Activated T-cell treated with anti-CD3 and anti-CD28 coated beads, Interleukin-2, amount 50 U/mL, for 24 hours (primary cell): ENCODE measurements around the gene MAPKAP1.
"Not testable (repeated sequence)": the region's sequence is repeated elsewhere in the genome, so short reads cannot be mapped to it uniquely, and the experiment has no call there.

Source experiments
- DNase-seq: peaks from one replicate; pipeline ENCODE4 v3.0.0-alpha.2; 2020
- H3K27ac Mint-ChIP-seq: 2 replicates; pipeline ENCODE4 v1.8.0; 2020; ENCODE audit warnings: mild to moderate bottlenecking, mixed read lengths
- H3K27me3 Mint-ChIP-seq: 2 replicates; pipeline ENCODE4 v1.8.0; 2020; ENCODE audit warnings: mixed read lengths
- H3K36me3 Mint-ChIP-seq: 2 replicates; pipeline ENCODE4 v1.8.0; 2020; ENCODE audit warnings: low read depth, mixed read lengths
- H3K4me1 Mint-ChIP-seq: 2 replicates; pipeline ENCODE4 v1.8.0; 2020; ENCODE audit warnings: low read depth, mixed read lengths
- H3K4me3 Mint-ChIP-seq: 2 replicates; pipeline ENCODE4 v1.8.0; 2020; ENCODE audit warnings: mild to moderate bottlenecking, moderate library complexity, mixed read lengths
- H3K9me3 Mint-ChIP-seq: 2 replicates; pipeline ENCODE4 v1.8.0; 2020; ENCODE audit warnings: mixed read lengths

Gene MAPKAP1

GRCh38 chr9:125696106-125696647, 10.8 kb downstream of the MAPKAP1 start:
- Mint-ChIP-seq H3K27ac (no peak overlapping the region), H3K9me3 (no peaks in the 10 kb centered on the region), H3K36me3 (peaks cover 40% of the 10 kb centered on the region), H3K4me1 (peaks cover 47% of the 10 kb centered on the region), H3K4me3 (no peak overlapping the region), H3K27me3 (no peaks in the 10 kb centered on the region)
- DNase-seq, result no peak

- Mint-ChIP-seq H3K4me1 (peaks cover 43% of the 10 kb centered on the region), H3K36me3 (peaks cover 44% of the 10 kb centered on the region)
- not testable (repeated sequence) for H3K9me3 Mint-ChIP-seq, H3K27ac Mint-ChIP-seq, H3K4me3 Mint-ChIP-seq, H3K27me3 Mint-ChIP-seq, DNase-seq
These were observed 11.5 kb downstream of the MAPKAP1 start for GRCh38 chr9:125695548-125695947.

GRCh38 chr9:125694478-125694877, 12.5 kb downstream of the MAPKAP1 start:
- peaks cover 40% of the 10 kb centered on the region for H3K4me1 Mint-ChIP-seq
- no peak for DNase-seq
- no peak overlapping the region for H3K27ac Mint-ChIP-seq
- peaks cover 48% of the 10 kb centered on the region for H3K36me3 Mint-ChIP-seq
- H3K9me3 Mint-ChIP-seq, result no peaks in the 10 kb centered on the region
- H3K27me3 Mint-ChIP-seq, result no peaks in the 10 kb centered on the region
- H3K4me3 Mint-ChIP-seq, result no peak overlapping the region

GRCh38 chr9:125693492-125693891, 13.5 kb downstream of the MAPKAP1 start:
- not testable (repeated sequence) for H3K9me3 Mint-ChIP-seq, H3K27me3 Mint-ChIP-seq, H3K4me3 Mint-ChIP-seq, DNase-seq, H3K27ac Mint-ChIP-seq
- H3K36me3 Mint-ChIP-seq, result peaks cover 44% of the 10 kb centered on the region
- H3K4me1 Mint-ChIP-seq, result peaks cover 33% of the 10 kb centered on the region

- Mint-ChIP-seq H3K4me3 (no peak overlapping the region), H3K27ac (no peak overlapping the region), H3K27me3 (no peaks in the 10 kb centered on the region), H3K9me3 (no peaks in the 10 kb centered on the region), H3K36me3 (peaks cover 43% of the 10 kb centered on the region), H3K4me1 (peaks cover 23% of the 10 kb centered on the region)
- no peak for DNase-seq
These were observed 15.1 kb downstream of the MAPKAP1 start for GRCh38 chr9:125691869-125692268.

- Mint-ChIP-seq H3K9me3 (no peaks in the 10 kb centered on the region), H3K4me3 (no peak overlapping the region), H3K27ac (no peak overlapping the region), H3K27me3 (no peaks in the 10 kb centered on the region), H3K4me1 (peaks cover 18% of the 10 kb centered on the region), H3K36me3 (peaks cover 39% of the 10 kb centered on the region)
- DNase-seq, result no peak
These were observed 16.3 kb downstream of the MAPKAP1 start for GRCh38 chr9:125690679-125691078.

- DNase-seq, result no peak
- Mint-ChIP-seq H3K27ac (no peak overlapping the region), H3K9me3 (no peaks in the 10 kb centered on the region), H3K4me1 (peaks cover 32% of the 10 kb centered on the region), H3K4me3 (no peak overlapping the region), H3K36me3 (peaks cover 51% of the 10 kb centered on the region), H3K27me3 (no peaks in the 10 kb centered on the region)
These were observed 19.7 kb downstream of the MAPKAP1 start for GRCh38 chr9:125687163-125687863.

GRCh38 chr9:125685167-125685566, 21.8 kb downstream of the MAPKAP1 start:
- no peaks in the 10 kb centered on the region for H3K9me3 Mint-ChIP-seq
- H3K36me3 Mint-ChIP-seq, result peaks cover 39% of the 10 kb centered on the region
- no peak overlapping the region for H3K4me3 Mint-ChIP-seq
- no peak overlapping the region for H3K27ac Mint-ChIP-seq
- peaks cover 34% of the 10 kb centered on the region for H3K4me1 Mint-ChIP-seq
- no peaks in the 10 kb centered on the region for H3K27me3 Mint-ChIP-seq
- DNase-seq, result no peak

GRCh38 chr9:125683486-125683885, 23.5 kb downstream of the MAPKAP1 start:
- H3K27ac Mint-ChIP-seq, result no peak overlapping the region
- H3K4me1 Mint-ChIP-seq, result peaks cover 29% of the 10 kb centered on the region
- no peaks in the 10 kb centered on the region for H3K27me3 Mint-ChIP-seq
- H3K9me3 Mint-ChIP-seq, result no peaks in the 10 kb centered on the region
- DNase-seq, result no peak
- peaks cover 41% of the 10 kb centered on the region for H3K36me3 Mint-ChIP-seq
- H3K4me3 Mint-ChIP-seq, result no peak overlapping the region

- H3K27ac Mint-ChIP-seq, result no peak overlapping the region
- no peak for DNase-seq
- H3K36me3 Mint-ChIP-seq, result peaks cover 42% of the 10 kb centered on the region
- H3K4me1 Mint-ChIP-seq, result peaks cover 29% of the 10 kb centered on the region
- H3K4me3 Mint-ChIP-seq, result no peak overlapping the region
- H3K27me3 Mint-ChIP-seq, result no peaks in the 10 kb centered on the region
- H3K9me3 Mint-ChIP-seq, result no peaks in the 10 kb centered on the region
These were observed 24.7 kb downstream of the MAPKAP1 start for GRCh38 chr9:125682340-125682739.

GRCh38 chr9:125681657-125682056, 25.4 kb downstream of the MAPKAP1 start:
- no peak overlapping the region for H3K4me3 Mint-ChIP-seq
- DNase-seq, result no peak
- H3K27me3 Mint-ChIP-seq, result no peaks in the 10 kb centered on the region
- peaks cover 29% of the 10 kb centered on the region for H3K4me1 Mint-ChIP-seq
- H3K27ac Mint-ChIP-seq, result no peak overlapping the region
- peaks cover 45% of the 10 kb centered on the region for H3K36me3 Mint-ChIP-seq
- no peaks in the 10 kb centered on the region for H3K9me3 Mint-ChIP-seq

GRCh38 chr9:125681086-125681622, 25.9 kb downstream of the MAPKAP1 start:
- H3K36me3 Mint-ChIP-seq, result peaks cover 41% of the 10 kb centered on the region
- no peaks in the 10 kb centered on the region for H3K27me3 Mint-ChIP-seq
- H3K9me3 Mint-ChIP-seq, result no peaks in the 10 kb centered on the region
- no peak overlapping the region for H3K4me3 Mint-ChIP-seq
- peaks cover 32% of the 10 kb centered on the region for H3K4me1 Mint-ChIP-seq
- H3K27ac Mint-ChIP-seq, result no peak overlapping the region
- no peak for DNase-seq

- Mint-ChIP-seq H3K27ac (no peak overlapping the region), H3K4me3 (no peak overlapping the region), H3K4me1 (peaks cover 37% of the 10 kb centered on the region), H3K9me3 (no peaks in the 10 kb centered on the region), H3K27me3 (no peaks in the 10 kb centered on the region), H3K36me3 (peaks cover 37% of the 10 kb centered on the region)
- no peak for DNase-seq
These were observed 26.6 kb downstream of the MAPKAP1 start for GRCh38 chr9:125680445-125680844.

- H3K4me1 Mint-ChIP-seq, result peaks cover 40% of the 10 kb centered on the region
- H3K27me3 Mint-ChIP-seq, result no peaks in the 10 kb centered on the region
- H3K9me3 Mint-ChIP-seq, result no peaks in the 10 kb centered on the region
- no peak overlapping the region for H3K4me3 Mint-ChIP-seq
- H3K36me3 Mint-ChIP-seq, result peaks cover 30% of the 10 kb centered on the region
- no peak overlapping the region for H3K27ac Mint-ChIP-seq
- DNase-seq, result no peak
These were observed 27.3 kb downstream of the MAPKAP1 start for GRCh38 chr9:125679597-125680189.
